ENCODE measurements around the gene STAM. TPM values are rescaled to one million over a fixed set of nuclear protein-coding genes. Genes with fewer than 3 reads are reported as not detected.

Gene STAM
- total RNA-seq, 1 experiment from 2014 or later: 29.3 TPM

- no peaks in the 10 kb centered on the region for H3K9me3 ChIP-seq (ENCODE audit: control insufficient read depth, low read depth, low read length)
- H3K4me3 Mint-ChIP-seq: no peak overlapping the region
- no peak overlapping the region for H2BK15ac ChIP-seq (ENCODE audit: low read depth, low read length)
- H3K23ac ChIP-seq (ENCODE audit: insufficient read length, low read depth, low read length): no peak overlapping the region
- H3T11ph ChIP-seq (ENCODE audit: low read length): no peak overlapping the region
- no peak overlapping the region for H3K14ac ChIP-seq (ENCODE audit: insufficient read depth, low read length)
- no peak overlapping the region for H3K18ac ChIP-seq (ENCODE audit: insufficient read length, low read depth, low read length)
- no CpG with 5 or more reads among the region's 3 CpGs for WGBS (ENCODE audit: extremely low coverage, insufficient read length, low lambda C conversion rate)
- H2BK120ac ChIP-seq (ENCODE audit: low read depth, low read length, poor library complexity, severe bottlenecking): no peak overlapping the region
- H3K4me2 ChIP-seq (ENCODE audit: insufficient read depth, insufficient read length, low read length): no peak overlapping the region
- no peak for DNase-seq
- no peak overlapping the region for H4K8ac ChIP-seq (replicated peaks; ENCODE audit: insufficient read length, low read depth, low read length)
- no peaks in the 10 kb centered on the region for H3K27me3 Mint-ChIP-seq (ENCODE audit: low read depth)
- H3K56ac ChIP-seq (ENCODE audit: insufficient read length, low read depth, low read length): no peak overlapping the region
- no peak for TF ChIP-seq CTCF (conservative IDR thresholded peaks at IDR 0.05)
- no peaks in the 10 kb centered on the region for H3K23me2 ChIP-seq (ENCODE audit: insufficient read length, low read depth, low read length, poor library complexity, severe bottlenecking)
- H3K4me1 ChIP-seq (ENCODE audit: insufficient read depth, low read length): no peaks in the 10 kb centered on the region
- H3K9me3 Mint-ChIP-seq: no peaks in the 10 kb centered on the region
- H3K79me1 ChIP-seq (ENCODE audit: insufficient read depth, low read depth, low read length, poor library complexity, severe bottlenecking): no peaks in the 10 kb centered on the region
- no peaks in the 10 kb centered on the region for H3K4me1 Mint-ChIP-seq
- no peak overlapping the region for H3K27ac ChIP-seq (ENCODE audit: insufficient read length, low read depth, low read length)
- no peak overlapping the region for H4K5ac ChIP-seq (ENCODE audit: insufficient read length, low read depth, low read length)
- H3K36me3 Mint-ChIP-seq (ENCODE audit: insufficient read depth in 1 of 3, low read depth in 3 of 3): peaks cover 0 to 3% (median 0%) of the 10 kb centered on the region in 3 experiments; a peak in 2 of 7 replicates
- no peak overlapping the region for H2BK12ac ChIP-seq (ENCODE audit: insufficient read length, low read depth, low read length)
- H2AFZ ChIP-seq (ENCODE audit: low read length): no peak overlapping the region
- H4K20me1 ChIP-seq (ENCODE audit: control insufficient read depth, insufficient read depth, insufficient read length): no peaks in the 10 kb centered on the region
- no peaks in the 10 kb centered on the region for H3K27me3 ChIP-seq (ENCODE audit: insufficient read depth, low read length)
- no peak overlapping the region for H2BK20ac ChIP-seq (ENCODE audit: low read depth, low read length, poor library complexity, severe bottlenecking)
- H3K9ac ChIP-seq (ENCODE audit: extremely low read depth, insufficient read length, low read length): no peak overlapping the region
- H3K4ac ChIP-seq (ENCODE audit: low read depth, low read length): no peak overlapping the region
- H3K79me2 ChIP-seq (ENCODE audit: insufficient read depth, low read length): no peaks in the 10 kb centered on the region
- no peak overlapping the region for H2AK5ac ChIP-seq (ENCODE audit: insufficient read length, low read length)
- H2BK5ac ChIP-seq (ENCODE audit: insufficient read length, low read length): no peak overlapping the region
- H4K91ac ChIP-seq (ENCODE audit: insufficient read length, low read depth, low read length): no peak overlapping the region
- no peak overlapping the region for H3K27ac Mint-ChIP-seq
Measured at GRCh38 chr10:17597386-17597785, 46.6 kb upstream of the STAM start.

All from H9 (cell line).